Mucosa of stomach (tissue), 1 donor: ENCODE data around the gene MRPL42.
"Not testable (repeated sequence)": the region's sequence is repeated elsewhere in the genome, so short reads cannot be mapped to it uniquely, and the experiment has no call there.

Experiments
- H3K27me3 ChIP-seq: one replicate; pipeline ENCODE4 v1.7.0; 2013; ENCODE audit warnings: mild to moderate bottlenecking, low read length; ENCODE audit not compliant: control insufficient read depth, insufficient read depth
- H3K36me3 ChIP-seq: one replicate; pipeline ENCODE4 v1.7.0; 2013; ENCODE audit warnings: low read length; ENCODE audit not compliant: control insufficient read depth, insufficient read depth
- H3K4me1 ChIP-seq: one replicate; pipeline ENCODE4 v1.7.0; 2013; ENCODE audit warnings: mild to moderate bottlenecking, low read length; ENCODE audit not compliant: control insufficient read depth, insufficient read depth
- H3K4me3 ChIP-seq: one replicate; pipeline ENCODE4 v1.7.0; 2013; ENCODE audit warnings: low read length
- H3K9ac ChIP-seq: one replicate; pipeline ENCODE4 v1.7.0; 2013; ENCODE audit warnings: mild to moderate bottlenecking, low read length, moderate library complexity
- H3K9me3 ChIP-seq: one replicate; pipeline ENCODE4 v1.7.0; 2013; ENCODE audit warnings: mild to moderate bottlenecking, low read length, moderate library complexity; ENCODE audit not compliant: control insufficient read depth
- donor health status: Pancreatic carcinoma.

The MRPL42 gene

DNA sequence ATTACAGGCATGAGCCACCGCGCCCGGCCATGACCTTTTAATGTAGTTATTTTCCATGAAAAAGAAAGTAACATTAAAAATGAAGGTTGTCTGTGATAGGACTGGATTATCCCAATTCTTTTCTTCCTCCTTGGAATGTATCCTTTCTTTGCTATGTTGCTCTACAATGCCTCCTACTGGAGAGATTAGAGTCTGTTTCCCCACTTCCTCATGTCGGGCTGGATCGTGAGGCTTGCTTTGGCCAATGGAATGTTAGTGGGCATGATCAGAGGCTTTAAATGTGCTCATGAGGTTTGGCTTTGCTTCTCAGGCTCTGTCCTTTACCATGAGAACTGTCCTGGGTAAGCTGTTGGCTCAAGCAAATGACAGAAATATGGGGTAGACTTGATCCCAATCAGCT lies 70.5 kb downstream of the MRPL42 start:
- Histone ChIP-seq H3K36me3 (no peaks in the 10 kb centered on the region), H3K4me1 (no peaks in the 10 kb centered on the region), H3K9me3 (no peaks in the 10 kb centered on the region), H3K9ac (no peak overlapping the region), H3K27me3 (no peaks in the 10 kb centered on the region), H3K4me3 (no peak overlapping the region)

DNA sequence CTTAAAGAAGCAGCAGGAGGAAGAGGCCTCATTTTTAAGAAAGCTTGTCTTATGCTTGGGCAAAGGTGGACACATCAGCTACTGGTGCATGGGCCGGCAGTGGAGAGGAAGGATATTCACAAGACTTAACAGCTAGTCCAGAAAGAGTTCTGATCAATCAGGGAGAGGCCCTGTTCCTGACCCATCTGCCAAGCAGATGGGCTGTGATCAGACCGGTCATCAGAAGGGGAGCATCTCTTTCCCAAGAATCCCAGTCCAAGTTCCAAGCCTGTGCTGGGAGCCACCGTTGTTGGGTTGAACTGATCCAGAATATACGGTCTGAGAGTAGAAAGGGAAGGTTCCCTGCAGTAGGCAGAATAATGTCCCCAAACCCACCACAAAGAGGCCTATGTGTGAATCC lies 72.5 kb downstream of the MRPL42 start:
- H3K9me3 ChIP-seq = no peaks in the 10 kb centered on the region
- H3K9ac ChIP-seq = no peak overlapping the region
- no peaks in the 10 kb centered on the region for H3K27me3 ChIP-seq
- H3K36me3 ChIP-seq = no peaks in the 10 kb centered on the region
- no peak overlapping the region for H3K4me3 ChIP-seq
- H3K4me1 ChIP-seq = no peaks in the 10 kb centered on the region

DNA sequence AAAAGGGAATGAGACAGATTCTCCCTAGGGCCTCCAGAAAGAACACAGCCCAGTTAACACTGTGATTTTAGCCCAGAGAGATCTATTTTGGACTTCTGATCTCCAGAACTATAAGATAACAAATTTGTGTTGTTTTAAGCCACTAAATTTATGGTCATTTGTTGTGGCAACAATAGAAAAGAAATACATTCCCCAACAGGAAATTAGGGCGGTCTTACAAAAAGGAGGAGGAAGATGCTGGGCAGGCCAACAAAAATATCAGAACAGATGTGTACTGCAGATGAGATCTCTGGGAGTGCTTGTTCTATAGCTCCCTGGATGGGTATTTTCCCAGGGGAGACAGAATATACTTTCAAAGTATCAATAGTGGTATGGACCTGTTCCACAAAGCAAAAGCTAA lies 73.2 kb downstream of the MRPL42 start:
- Histone ChIP-seq H3K4me1 (no peaks in the 10 kb centered on the region), H3K27me3 (no peaks in the 10 kb centered on the region), H3K9ac (no peak overlapping the region), H3K4me3 (no peak overlapping the region), H3K9me3 (no peaks in the 10 kb centered on the region), H3K36me3 (no peaks in the 10 kb centered on the region)

DNA sequence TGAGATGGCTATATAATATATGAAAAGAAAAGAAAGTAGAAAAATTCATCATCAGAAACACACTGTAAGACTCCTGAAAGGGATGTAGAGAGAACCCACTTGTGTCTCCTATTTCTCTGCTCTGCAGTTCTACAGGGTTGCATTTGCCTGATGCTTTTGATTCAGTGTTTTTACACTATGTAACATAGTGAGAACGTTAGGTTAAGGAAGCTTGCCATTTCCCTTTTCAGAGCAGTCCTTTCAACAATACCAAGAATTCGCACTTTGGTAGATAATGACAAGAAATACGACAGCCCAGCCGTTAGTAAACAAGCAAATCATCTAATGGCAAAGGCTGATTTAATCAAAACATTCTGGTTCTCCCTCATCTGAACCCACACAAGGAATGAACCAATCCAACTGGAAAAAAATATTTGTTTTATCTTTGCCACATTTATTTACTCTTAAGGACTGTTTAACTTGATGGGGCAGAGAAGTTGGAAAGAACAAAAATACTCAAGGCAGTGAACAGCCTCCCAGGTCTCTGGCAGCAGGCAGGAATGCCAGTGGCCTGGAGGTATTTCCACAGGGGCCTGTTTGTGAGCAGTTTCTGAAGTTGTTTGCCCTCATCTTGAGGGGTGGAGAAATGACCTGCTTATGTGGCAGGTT lies 74.4 kb downstream of the MRPL42 start:
- no peak overlapping the region for H3K4me3 ChIP-seq
- no peak overlapping the region for H3K9ac ChIP-seq

DNA sequence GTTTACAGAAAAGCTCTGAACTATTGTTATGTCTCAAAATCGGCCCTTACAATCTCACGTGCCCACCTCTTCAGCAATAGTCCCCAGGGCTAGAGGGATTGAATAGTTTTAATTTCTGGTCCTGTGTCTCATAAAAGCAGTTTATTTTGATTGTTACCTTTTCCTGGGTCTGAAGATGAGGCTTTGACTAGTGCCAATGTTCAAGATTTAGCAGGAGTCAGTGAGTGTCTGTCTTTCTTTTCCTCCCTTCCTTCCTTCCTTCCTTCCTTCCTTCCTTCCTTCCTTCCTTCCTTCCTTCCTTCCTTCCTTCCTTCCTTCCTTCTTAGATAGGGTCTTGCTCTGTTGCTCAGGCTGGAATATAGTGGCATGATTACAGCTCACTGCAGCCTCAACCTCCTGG lies 80.5 kb downstream of the MRPL42 start:
- no peak overlapping the region for H3K9ac ChIP-seq

More for the DNA sequence above, 74.4 kb downstream of the MRPL42 start:
- H3K27me3 ChIP-seq = no peaks in the 10 kb centered on the region
- H3K4me1 ChIP-seq = no peaks in the 10 kb centered on the region
- H3K9me3 ChIP-seq = no peaks in the 10 kb centered on the region
- no peaks in the 10 kb centered on the region for H3K36me3 ChIP-seq

DNA sequence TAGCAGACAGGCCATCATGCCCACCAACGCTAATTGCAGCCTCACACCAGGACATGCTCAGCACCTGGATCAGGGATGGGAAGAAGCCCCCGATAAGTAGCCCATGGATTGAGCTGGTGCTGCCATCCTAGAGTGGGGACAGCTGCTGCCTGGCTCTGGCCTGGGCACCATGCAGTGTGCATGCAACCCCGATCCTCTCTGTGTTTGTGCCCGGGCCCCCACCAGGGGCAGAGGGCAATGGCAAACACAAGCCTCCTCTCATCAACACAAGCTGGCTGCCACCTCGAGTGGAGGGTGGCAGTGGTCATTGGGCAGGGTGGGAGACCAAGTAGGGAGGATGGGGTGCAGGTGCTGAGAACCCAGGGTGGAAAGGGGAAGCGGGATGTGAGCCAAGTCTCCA lies 81.9 kb downstream of the MRPL42 start:
- Histone ChIP-seq H3K4me3 (no peak overlapping the region), H3K4me1 (no peaks in the 10 kb centered on the region), H3K27me3 (no peaks in the 10 kb centered on the region), H3K36me3 (no peaks in the 10 kb centered on the region), H3K9me3 (no peaks in the 10 kb centered on the region), H3K9ac (no peak overlapping the region)

More for the DNA sequence above, 80.5 kb downstream of the MRPL42 start:
- no peak overlapping the region for H3K4me3 ChIP-seq
- no peaks in the 10 kb centered on the region for H3K4me1 ChIP-seq
- H3K36me3 ChIP-seq = no peaks in the 10 kb centered on the region
- no peaks in the 10 kb centered on the region for H3K27me3 ChIP-seq
- H3K9me3 ChIP-seq = no peaks in the 10 kb centered on the region

DNA sequence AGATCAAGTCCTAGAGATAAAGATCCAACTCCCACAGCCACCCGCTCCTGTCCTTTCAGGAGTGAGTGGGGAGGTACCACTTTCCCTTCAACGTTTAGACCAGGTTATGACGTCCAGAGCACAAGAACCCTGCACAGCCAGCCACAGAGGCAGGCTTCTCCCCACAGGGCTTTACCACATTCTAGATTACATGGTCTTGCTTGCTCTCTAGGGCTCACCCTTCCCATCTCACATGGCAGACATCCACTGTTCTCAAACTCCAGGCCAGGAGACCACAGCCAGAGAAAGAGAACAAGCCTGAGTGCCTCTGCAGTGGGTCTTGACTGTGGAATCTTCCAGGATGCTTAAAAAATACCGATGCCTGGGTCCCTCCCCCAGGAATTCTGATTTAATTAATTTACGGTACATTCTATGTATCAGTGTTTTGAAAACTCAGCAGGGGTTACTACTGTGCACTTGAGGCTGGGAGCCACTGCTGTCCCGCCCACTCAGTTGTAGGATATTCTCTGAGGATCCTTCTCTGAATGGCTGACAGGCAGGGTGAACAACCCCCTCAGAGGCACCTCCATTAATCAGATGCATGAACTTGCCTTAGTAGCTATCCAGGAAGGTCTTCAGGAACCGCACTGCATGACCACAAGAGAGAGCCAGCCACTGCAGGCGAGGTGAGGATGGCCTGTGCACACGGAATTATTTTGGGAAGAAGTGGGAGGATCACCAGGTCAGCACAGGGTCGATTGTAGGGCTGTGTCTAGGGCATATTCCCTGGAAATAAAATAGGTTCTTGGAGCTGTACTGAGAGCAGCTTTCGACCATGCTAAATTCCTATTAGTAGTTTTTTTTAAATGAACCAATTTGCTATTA lies 83.7 kb downstream of the MRPL42 start:
- H3K9me3 ChIP-seq = no peaks in the 10 kb centered on the region
- H3K4me3 ChIP-seq = no peak overlapping the region

DNA sequence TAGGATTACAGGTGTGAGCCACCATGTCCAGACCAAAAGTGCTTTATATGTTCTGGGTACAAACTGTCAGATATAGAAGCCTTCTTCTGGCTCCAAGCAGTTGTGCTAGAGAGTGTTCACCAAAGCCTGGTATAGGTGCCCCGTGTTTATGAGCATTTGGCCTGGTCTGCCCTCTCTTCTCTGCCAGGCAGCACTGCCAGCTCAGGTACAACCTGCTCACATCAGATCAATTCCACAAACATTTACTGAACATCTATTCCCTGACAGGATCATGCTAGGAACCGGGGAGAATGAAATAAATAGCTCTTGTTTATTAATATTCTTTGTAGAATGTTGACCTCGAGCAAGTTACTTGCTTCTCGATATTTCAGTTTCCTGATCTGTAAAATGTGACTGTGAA lies 85.1 kb downstream of the MRPL42 start:
- Histone ChIP-seq H3K9ac (no peak overlapping the region), H3K4me3 (no peak overlapping the region), H3K4me1 (no peaks in the 10 kb centered on the region), H3K36me3 (no peaks in the 10 kb centered on the region), H3K9me3 (no peaks in the 10 kb centered on the region), H3K27me3 (no peaks in the 10 kb centered on the region)

More for the DNA sequence above, 83.7 kb downstream of the MRPL42 start:
- Histone ChIP-seq H3K9ac (no peak overlapping the region), H3K36me3 (no peaks in the 10 kb centered on the region), H3K27me3 (no peaks in the 10 kb centered on the region), H3K4me1 (no peaks in the 10 kb centered on the region)

DNA sequence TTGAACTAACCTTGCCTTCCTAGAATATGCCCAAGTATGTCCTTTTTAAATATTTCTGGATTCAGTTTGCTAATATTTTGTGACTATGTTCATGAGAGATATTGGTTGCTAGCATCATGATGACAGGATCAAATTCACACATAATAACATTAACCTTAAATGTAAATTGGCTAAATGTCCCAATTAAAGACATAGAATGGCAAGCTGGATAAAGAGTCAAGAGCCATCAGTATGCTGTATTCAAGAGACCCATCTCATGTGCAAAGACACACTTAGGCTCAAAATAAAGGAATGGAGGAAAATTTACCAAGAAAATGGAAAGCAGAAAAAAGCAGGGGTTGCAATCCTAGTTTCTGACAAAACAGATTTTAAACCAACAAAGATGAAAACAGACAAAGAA lies 90.6 kb downstream of the MRPL42 start:
- H3K9me3 ChIP-seq, H3K36me3 ChIP-seq, H3K4me1 ChIP-seq: not testable (repeated sequence)

DNA sequence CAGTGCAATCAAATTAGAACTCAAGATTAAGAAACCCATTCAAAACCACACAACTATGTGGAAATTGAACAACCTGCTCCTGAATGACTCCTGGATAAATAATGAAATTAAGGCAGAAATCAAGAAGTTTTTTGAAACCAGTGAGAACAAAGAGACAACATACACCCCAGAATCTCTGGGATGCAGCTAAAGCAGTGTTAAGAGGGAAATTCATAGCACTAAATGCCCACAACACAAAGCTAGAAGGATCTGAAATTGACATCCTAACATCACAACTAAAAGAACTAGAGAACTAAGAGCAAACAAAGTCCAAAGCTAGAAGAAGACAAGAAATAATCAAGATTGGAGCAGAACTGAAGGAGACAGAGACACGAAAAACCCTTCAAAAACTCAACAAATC lies 91.4 kb downstream of the MRPL42 start:
- H3K9ac ChIP-seq, H3K36me3 ChIP-seq: not testable (repeated sequence)

More for the DNA sequence above, 90.6 kb downstream of the MRPL42 start:
- not testable (repeated sequence) for H3K4me3 ChIP-seq, H3K27me3 ChIP-seq, H3K9ac ChIP-seq

DNA sequence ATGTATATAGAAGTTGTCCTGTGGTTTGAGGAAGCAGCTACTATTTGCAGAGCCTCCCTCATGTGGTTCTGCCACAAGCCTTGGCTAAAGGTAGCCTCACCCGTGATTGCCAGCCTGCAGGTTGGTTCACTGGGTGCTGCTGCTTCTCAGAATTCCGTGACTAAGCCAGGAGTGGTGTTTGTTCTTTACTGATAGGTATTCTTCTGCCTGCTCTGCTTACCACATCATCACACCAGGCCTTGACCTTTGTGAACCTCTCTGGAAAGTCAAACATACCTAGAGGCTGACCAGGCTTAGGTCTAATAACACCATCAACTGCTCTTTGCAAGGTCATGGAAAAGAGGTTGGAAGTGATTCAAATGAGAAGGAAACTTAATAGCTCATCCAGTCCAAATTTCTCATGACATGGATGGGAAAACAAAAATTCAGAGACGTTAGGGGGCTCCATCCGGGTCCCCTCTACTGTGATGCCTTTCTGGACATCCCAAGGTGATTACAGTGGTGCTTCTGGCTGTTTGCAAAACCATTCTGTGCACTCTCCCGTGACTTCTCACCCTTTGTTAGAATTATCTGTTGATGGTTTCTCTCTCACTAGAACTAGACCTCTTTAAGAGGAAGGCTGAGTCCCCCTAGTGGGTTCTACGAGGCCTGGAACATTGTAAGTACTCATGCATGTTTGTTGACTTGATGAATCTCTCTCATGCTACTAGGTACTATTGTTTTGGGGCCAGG lies 96.7 kb downstream of the MRPL42 start:
- H3K9ac ChIP-seq = no peak overlapping the region
- no peak overlapping the region for H3K4me3 ChIP-seq
- no peaks in the 10 kb centered on the region for H3K36me3 ChIP-seq
- no peaks in the 10 kb centered on the region for H3K27me3 ChIP-seq
- no peaks in the 10 kb centered on the region for H3K9me3 ChIP-seq
- H3K4me1 ChIP-seq = peaks cover 12% of the 10 kb centered on the region

More for the DNA sequence above, 91.4 kb downstream of the MRPL42 start:
- H3K27me3 ChIP-seq, H3K9me3 ChIP-seq, H3K4me3 ChIP-seq, H3K4me1 ChIP-seq: not testable (repeated sequence)

DNA sequence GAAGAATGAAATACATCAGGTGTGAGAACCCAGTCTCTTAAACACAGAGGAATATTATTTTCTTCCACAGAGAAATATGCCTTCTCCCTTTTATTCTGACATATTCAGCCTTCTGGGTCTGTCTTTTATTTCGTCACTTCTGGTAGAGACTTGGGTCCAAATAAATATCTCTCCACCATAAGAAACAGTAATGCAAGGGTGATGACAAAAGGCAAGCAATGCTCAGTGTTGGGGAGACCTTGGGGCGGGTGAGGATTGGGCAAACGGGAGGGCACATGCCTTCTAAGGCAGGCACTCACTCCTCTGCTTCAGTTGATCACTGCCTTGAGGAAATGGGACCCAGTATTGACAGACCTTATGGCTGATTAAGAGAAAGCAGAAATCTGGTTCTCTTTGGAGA lies 98.4 kb downstream of the MRPL42 start:
- Histone ChIP-seq H3K4me1 (peaks cover 12% of the 10 kb centered on the region), H3K4me3 (no peak overlapping the region), H3K36me3 (no peaks in the 10 kb centered on the region), H3K9me3 (no peaks in the 10 kb centered on the region), H3K9ac (no peak overlapping the region), H3K27me3 (no peaks in the 10 kb centered on the region)
